HL-60 (cell line): Measurements from ENCODE around the gene ZNRD2.

ENCODE experiments used
- GABPA ChIP-seq: IDR thresholded peaks from 2 replicates; pipeline ENCODE4 v1.6.1; 2012; ENCODE audit warnings: low read depth
- POLR2AphosphoS5 ChIP-seq: IDR thresholded peaks from 2 replicates; pipeline ENCODE4 v1.6.1; 2012; ENCODE audit warnings: low read depth
- SPI1 ChIP-seq: IDR thresholded peaks from 2 replicates; pipeline ENCODE4 v1.6.1; 2012; ENCODE audit warnings: low read depth, mild to moderate bottlenecking, borderline replicate concordance
- TF ChIP-seq, protein P1 (sequence below): IDR thresholded peaks from one replicate; pipeline ENCODE4 v1.5.1; 2011; ENCODE audit warnings: low read length, control low read depth, inconsistent platforms; ENCODE audit not compliant: insufficient read depth
- TF ChIP-seq, protein P2 (sequence below): IDR thresholded peaks from 2 replicates; pipeline ENCODE4 v1.6.1; 2012; ENCODE audit warnings: low read depth; ENCODE audit not compliant: insufficient replicate concordance

GRCh38 chr11:65569164-65569972 is 909 bp upstream of the ZNRD2 start:
- TF ChIP-seq, protein P1, sequence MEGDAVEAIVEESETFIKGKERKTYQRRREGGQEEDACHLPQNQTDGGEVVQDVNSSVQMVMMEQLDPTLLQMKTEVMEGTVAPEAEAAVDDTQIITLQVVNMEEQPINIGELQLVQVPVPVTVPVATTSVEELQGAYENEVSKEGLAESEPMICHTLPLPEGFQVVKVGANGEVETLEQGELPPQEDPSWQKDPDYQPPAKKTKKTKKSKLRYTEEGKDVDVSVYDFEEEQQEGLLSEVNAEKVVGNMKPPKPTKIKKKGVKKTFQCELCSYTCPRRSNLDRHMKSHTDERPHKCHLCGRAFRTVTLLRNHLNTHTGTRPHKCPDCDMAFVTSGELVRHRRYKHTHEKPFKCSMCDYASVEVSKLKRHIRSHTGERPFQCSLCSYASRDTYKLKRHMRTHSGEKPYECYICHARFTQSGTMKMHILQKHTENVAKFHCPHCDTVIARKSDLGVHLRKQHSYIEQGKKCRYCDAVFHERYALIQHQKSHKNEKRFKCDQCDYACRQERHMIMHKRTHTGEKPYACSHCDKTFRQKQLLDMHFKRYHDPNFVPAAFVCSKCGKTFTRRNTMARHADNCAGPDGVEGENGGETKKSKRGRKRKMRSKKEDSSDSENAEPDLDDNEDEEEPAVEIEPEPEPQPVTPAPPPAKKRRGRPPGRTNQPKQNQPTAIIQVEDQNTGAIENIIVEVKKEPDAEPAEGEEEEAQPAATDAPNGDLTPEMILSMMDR = no peak
- TF ChIP-seq POLR2AphosphoS5 (peak; percentile 39; the same call in 1 of the 2 replicates), GABPA (no peak), SPI1 (no peak)
- TF ChIP-seq, protein P2, sequence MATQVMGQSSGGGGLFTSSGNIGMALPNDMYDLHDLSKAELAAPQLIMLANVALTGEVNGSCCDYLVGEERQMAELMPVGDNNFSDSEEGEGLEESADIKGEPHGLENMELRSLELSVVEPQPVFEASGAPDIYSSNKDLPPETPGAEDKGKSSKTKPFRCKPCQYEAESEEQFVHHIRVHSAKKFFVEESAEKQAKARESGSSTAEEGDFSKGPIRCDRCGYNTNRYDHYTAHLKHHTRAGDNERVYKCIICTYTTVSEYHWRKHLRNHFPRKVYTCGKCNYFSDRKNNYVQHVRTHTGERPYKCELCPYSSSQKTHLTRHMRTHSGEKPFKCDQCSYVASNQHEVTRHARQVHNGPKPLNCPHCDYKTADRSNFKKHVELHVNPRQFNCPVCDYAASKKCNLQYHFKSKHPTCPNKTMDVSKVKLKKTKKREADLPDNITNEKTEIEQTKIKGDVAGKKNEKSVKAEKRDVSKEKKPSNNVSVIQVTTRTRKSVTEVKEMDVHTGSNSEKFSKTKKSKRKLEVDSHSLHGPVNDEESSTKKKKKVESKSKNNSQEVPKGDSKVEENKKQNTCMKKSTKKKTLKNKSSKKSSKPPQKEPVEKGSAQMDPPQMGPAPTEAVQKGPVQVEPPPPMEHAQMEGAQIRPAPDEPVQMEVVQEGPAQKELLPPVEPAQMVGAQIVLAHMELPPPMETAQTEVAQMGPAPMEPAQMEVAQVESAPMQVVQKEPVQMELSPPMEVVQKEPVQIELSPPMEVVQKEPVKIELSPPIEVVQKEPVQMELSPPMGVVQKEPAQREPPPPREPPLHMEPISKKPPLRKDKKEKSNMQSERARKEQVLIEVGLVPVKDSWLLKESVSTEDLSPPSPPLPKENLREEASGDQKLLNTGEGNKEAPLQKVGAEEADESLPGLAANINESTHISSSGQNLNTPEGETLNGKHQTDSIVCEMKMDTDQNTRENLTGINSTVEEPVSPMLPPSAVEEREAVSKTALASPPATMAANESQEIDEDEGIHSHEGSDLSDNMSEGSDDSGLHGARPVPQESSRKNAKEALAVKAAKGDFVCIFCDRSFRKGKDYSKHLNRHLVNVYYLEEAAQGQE = peak; percentile 39
